Testis (tissue), 3 donors: Measurements from ENCODE around the gene ID4. TPM values are rescaled to one million over a fixed set of nuclear protein-coding genes. Genes with fewer than 3 reads are reported as not detected.
A peak's percentile ranks its signal among the peaks of the same experiment; 100 is the strongest.

ENCODE experiments used
- DNase-seq: peaks from one replicate; pipeline ENCODE4 v3.0.0-alpha.2; 2019
- H3K27ac ChIP-seq, 2 donors: fragments of 200-600 bp; sonication (generic); one replicate each; pipeline ENCODE4 v1.5.1; 2019
- H3K27me3 ChIP-seq: fragments of 200-600 bp; sonication (generic); one replicate; pipeline ENCODE4 v1.5.1; 2019
- H3K36me3 ChIP-seq: fragments of 200-600 bp; sonication (generic); one replicate; pipeline ENCODE4 v1.5.1; 2017; ENCODE audit warnings: low read depth; ENCODE audit errors: missing control alignments
- H3K4me1 ChIP-seq: fragments of 200-600 bp; sonication (generic); one replicate; pipeline ENCODE4 v1.5.1; 2019
- H3K4me3 ChIP-seq, 2 donors: fragments of 200-600 bp; sonication (generic); one replicate each; pipeline ENCODE4 v1.5.1; 2017 to 2019
- H3K9me3 ChIP-seq: fragments of 200-600 bp; sonication (generic); one replicate; pipeline ENCODE4 v1.5.1; 2017
- POLR2A ChIP-seq: fragments of 450-650 bp; IDR thresholded peaks from one replicate; pipeline ENCODE4 v1.6.1; 2017; ENCODE audit warnings: antibody characterized with exemption, mild to moderate bottlenecking, moderate library complexity
- WGBS, 2 donors: methylation state at CpG; one replicate each; pipeline ENCODE4 v1.1.5; 2018; 5-methylcytosine and 5-hydroxymethylcytosine counted together
- intact Hi-C: fragments of 100-400 bp; cut with DNase I; formaldehyde crosslinking; loops from one replicate; pipeline ENCODE4 v1.15.1; 2023; ENCODE audit warnings: low total_unique reads
- polyA plus RNA-seq: library from polyadenylated mRNA; stranded (reverse); fragments of 350-450 nt; fragmentation: Illumina TruSeq; extraction: RNeasy Lipid Tissue Mini Kit (QIAGEN cat#74804); gene quantifications from one replicate; pipeline ENCODE4 v1.2.3, GENCODE V29; 2014; ENCODE audit warnings: low read depth, low replicate concordance; ENCODE audit not compliant: insufficient read depth
- total RNA-seq, 2 donors: library from RNA; depleted of rRNA; stranded (reverse); fragments of >200 nt; gene quantifications; one replicate each; pipeline ENCODE4 v1.2.3, GENCODE V29; 2016
- TF ChIP-seq, protein P1 (sequence below), 3 experiments: fragments of 450-650 bp in 2 of 3; fragments of 200-600 bp in 1 of 3; sonication (generic) in 1 of 3; IDR thresholded peaks; one replicate each; pipeline ENCODE4 v1.5.1; 2016 to 2019; ENCODE audit warnings: antibody characterized with exemption in 3 of 3, mild to moderate bottlenecking in 2 of 3, moderate library complexity in 1 of 3

The ID4 gene
- total and polyA plus RNA-seq, 3 donors from 2014 or later = 51.6 to 130 (median 122) TPM

DNA sequence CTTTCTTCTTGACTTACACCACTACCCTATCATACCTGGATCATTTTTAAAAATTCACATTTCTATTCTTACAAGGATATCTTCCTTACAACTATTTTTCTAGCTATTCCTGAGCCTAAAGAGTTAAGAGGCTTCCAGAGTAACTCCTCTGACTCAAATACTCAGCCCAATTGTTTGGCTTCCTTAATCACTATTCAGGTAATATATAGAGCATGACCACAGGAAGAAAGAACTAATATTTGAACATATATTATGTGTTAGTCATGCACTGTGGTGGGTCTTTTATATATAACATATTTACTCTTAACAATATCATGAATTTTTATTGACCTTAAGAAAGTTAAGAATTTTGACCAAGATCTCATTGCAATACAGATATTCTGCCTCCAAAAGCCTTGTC lies 42.0 kb upstream of the ID4 start:
- intact Hi-C loops = no loop called here
- H3K9me3 ChIP-seq = no peaks in the 10 kb centered on the region
- no peak overlapping the region for H3K4me3 ChIP-seq
- H3K4me1 ChIP-seq = no peaks in the 10 kb centered on the region
- no peak for TF ChIP-seq POLR2A
- no peaks in the 10 kb centered on the region for H3K36me3 ChIP-seq
- H3K27ac ChIP-seq = no peak overlapping the region
- DNase-seq = no peak
- no peaks in the 10 kb centered on the region for H3K27me3 ChIP-seq

DNA sequence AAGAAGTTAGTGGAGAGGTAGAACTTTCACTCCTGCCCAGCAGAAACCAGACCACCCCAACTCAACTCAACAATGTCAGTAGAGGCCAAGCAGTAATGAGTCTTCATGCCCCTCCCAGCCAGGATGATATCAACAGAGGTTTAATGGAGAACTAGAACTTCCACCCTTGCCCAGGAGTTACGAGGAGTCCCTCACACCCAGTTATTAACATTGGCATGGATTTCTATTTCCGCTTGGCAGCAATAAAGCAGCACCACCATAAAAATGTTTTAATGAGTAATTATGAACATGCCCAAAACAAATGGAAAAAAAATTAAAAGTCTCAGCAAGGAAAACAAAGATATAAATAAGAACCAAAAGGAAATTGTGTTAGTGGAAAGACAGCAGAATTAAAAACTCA lies 40.7 kb upstream of the ID4 start:
- intact Hi-C loops = no loop called here
- Histone ChIP-seq H3K4me1 (no peaks in the 10 kb centered on the region), H3K27me3 (no peaks in the 10 kb centered on the region), H3K27ac (no peak overlapping the region), H3K9me3 (no peaks in the 10 kb centered on the region), H3K36me3 (no peaks in the 10 kb centered on the region), H3K4me3 (no peak overlapping the region)
- no peak for DNase-seq
- TF ChIP-seq POLR2A = no peak
- TF ChIP-seq, protein P1, sequence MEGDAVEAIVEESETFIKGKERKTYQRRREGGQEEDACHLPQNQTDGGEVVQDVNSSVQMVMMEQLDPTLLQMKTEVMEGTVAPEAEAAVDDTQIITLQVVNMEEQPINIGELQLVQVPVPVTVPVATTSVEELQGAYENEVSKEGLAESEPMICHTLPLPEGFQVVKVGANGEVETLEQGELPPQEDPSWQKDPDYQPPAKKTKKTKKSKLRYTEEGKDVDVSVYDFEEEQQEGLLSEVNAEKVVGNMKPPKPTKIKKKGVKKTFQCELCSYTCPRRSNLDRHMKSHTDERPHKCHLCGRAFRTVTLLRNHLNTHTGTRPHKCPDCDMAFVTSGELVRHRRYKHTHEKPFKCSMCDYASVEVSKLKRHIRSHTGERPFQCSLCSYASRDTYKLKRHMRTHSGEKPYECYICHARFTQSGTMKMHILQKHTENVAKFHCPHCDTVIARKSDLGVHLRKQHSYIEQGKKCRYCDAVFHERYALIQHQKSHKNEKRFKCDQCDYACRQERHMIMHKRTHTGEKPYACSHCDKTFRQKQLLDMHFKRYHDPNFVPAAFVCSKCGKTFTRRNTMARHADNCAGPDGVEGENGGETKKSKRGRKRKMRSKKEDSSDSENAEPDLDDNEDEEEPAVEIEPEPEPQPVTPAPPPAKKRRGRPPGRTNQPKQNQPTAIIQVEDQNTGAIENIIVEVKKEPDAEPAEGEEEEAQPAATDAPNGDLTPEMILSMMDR (IDR thresholded peaks at IDR 0.05) = no peak
- WGBS, 2 donors = 70 to 75% methylated on average over 2 of the region's 2 CpGs

DNA sequence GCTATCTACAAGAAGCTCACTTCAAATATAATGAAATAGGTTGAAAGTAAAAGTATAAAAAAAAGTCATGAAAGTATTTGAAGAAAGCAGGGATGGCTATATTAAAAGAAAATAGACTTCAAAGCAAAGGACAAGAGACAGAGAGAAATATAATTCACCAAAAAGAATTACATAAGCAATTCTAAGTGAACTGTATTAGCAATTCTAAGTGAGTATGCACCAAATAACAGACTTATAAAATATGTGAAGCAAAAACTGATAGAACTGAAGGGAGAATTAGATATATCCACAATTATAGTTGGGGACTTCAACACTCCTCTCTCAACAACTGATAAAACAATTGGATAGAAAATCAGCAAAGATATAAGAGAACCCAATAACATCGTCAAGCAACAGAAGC lies 38.8 kb upstream of the ID4 start:
- intact Hi-C loops = no loop called here
- Histone ChIP-seq H3K4me3 (no peak overlapping the region), H3K4me1 (no peaks in the 10 kb centered on the region), H3K36me3 (no peaks in the 10 kb centered on the region), H3K9me3 (no peaks in the 10 kb centered on the region), H3K27me3 (no peaks in the 10 kb centered on the region), H3K27ac (no peak overlapping the region)
- DNase-seq = no peak
- 88 to 90% methylated on average over 1 of the region's 1 CpG for WGBS, 2 donors
- no peak for TF ChIP-seq POLR2A
- TF ChIP-seq, protein P1 (IDR thresholded peaks at IDR 0.05) = no peak

DNA sequence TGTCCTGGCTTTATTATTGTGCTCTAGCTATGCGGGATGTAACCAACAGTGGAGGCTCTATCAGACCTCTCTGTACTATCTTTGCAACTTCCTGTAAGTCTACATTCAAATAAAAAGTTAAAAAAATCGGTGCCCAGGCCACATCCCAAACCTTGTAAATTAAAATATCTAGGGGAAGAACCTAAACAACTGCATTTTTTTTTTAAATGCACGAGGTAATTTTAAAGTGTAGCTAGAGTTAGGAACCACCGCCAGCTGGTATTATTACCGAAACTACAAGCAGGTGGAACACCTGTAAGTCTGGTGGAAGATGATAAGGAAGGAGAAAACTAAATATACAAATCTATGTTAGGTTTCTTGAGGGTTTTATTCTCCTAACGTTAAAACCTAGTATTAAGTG lies 34.5 kb upstream of the ID4 start:
- Histone ChIP-seq H3K27ac (no peak overlapping the region), H3K9me3 (no peaks in the 10 kb centered on the region), H3K27me3 (no peaks in the 10 kb centered on the region), H3K4me1 (no peaks in the 10 kb centered on the region), H3K4me3 (peak overlapping the region in 1 of 2 donors; percentile 2), H3K36me3 (no peaks in the 10 kb centered on the region)
- 51 to 53% methylated on average over 6 of the region's 6 CpGs for whole genome bisulfite sequencing, 2 donors
- TF ChIP-seq, protein P1 (IDR thresholded peaks at IDR 0.05) = no peak
- no peak for TF ChIP-seq POLR2A
- intact Hi-C loops = no loop called here
- no peak for DNase-seq

DNA sequence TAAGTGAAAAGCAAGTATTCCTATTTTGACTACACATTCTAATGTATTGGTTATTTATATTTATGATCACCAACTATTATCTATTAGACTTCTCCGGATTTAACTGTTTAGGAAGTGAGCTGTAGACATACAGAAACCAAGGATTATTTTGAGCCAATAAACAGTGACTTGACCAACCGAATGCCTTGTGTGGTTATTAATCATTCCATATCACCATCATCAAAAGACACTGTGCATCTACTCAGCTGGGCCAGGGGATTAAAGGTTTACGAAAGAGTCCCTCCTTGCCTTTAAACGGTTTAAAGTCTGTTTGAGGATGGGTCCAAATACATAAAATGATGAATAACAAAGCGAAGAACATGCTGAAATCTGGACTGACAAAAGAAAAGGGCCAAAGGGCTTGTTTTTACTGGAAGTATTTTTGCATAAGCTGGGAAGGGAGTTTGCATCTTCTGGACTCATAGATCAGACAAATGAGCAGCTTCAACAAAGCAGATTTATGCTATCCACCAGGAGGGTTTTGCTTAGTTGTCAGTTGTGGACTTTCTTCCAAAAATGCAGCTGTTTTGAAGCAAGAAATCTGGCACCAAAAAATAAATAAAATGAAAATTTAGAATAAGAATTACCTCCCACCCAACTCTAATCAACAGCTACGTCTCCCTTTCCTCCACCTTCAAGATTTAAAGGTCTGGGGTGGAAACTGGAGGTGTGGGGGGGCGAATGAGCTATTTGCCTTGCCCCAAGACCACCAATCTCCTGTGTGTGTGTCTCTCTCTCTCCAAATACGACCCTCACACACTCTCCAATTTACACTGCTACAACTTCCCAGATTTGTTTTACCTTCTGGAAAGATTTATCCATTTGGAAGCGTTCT lies 33.6 kb upstream of the ID4 start:
- WGBS, 2 donors = 12 to 23% methylated on average over 9 of the region's 9 CpGs
- intact Hi-C loops = no loop called here
- Histone ChIP-seq H3K9me3 (no peaks in the 10 kb centered on the region), H3K27ac (peak overlapping the region; percentile 66 to 81), H3K4me3 (peak overlapping the region; percentile 48 to 71), H3K4me1 (no peaks in the 10 kb centered on the region), H3K36me3 (no peaks in the 10 kb centered on the region), H3K27me3 (no peaks in the 10 kb centered on the region)
- no peak for DNase-seq
- no peak for TF ChIP-seq POLR2A
- TF ChIP-seq, protein P1 (IDR thresholded peaks at IDR 0.05) = no peak
